Fibroblast of villous mesenchyme (primary cell): ENCODE measurements around the gene RBM19. TPM values are rescaled to one million over a fixed set of nuclear protein-coding genes. Genes with fewer than 3 reads are reported as not detected.

Experiments
- DNase-seq: peaks from one replicate; pipeline ENCODE4 v3.0.0-alpha.2; 2010; ENCODE audit warnings: low read depth
- H3K4me3 ChIP-seq: 2 replicates; pipeline ENCODE4 v1.5.1; 2011; ENCODE audit warnings: low read depth, mild to moderate bottlenecking, low read length
- CTCF ChIP-seq: IDR thresholded peaks from 2 replicates; pipeline ENCODE4 v1.5.1; 2012; ENCODE audit warnings: low read depth, mild to moderate bottlenecking, low read length; ENCODE audit not compliant: insufficient read depth
- total RNA-seq: library from RNA; depleted of rRNA; stranded (reverse); fragments of >200 nt; gene quantifications from 2 replicates; pipeline ENCODE4 v1.2.3, GENCODE V29; 2012

The RBM19 gene
- total RNA-seq, 1 donor, result 26.8 TPM

GRCh38 chr12:113980054-113980453 lies 13.9 kb upstream of the RBM19 start:
- DNase-seq, result no peak
- no peak overlapping the region for H3K4me3 ChIP-seq
- no peak for TF ChIP-seq CTCF

- no peak overlapping the region for H3K4me3 ChIP-seq
- TF ChIP-seq CTCF, result no peak
- no peak for DNase-seq
These were observed 12.0 kb upstream of the RBM19 start for GRCh38 chr12:113978080-113978479.

GRCh38 chr12:113974006-113974405 lies 7.9 kb upstream of the RBM19 start:
- DNase-seq, result no peak
- TF ChIP-seq CTCF, result no peak
- H3K4me3 ChIP-seq, result no peak overlapping the region

- no peak for DNase-seq
- TF ChIP-seq CTCF, result no peak
These were observed 7.2 kb upstream of the RBM19 start for GRCh38 chr12:113973109-113973904.

GRCh38 chr12:113971392-113971791 lies 5.3 kb upstream of the RBM19 start:
- no peak overlapping the region for H3K4me3 ChIP-seq
- DNase-seq, result no peak

More at GRCh38 chr12:113973109-113973904, 7.2 kb upstream of the RBM19 start:
- no peak overlapping the region for H3K4me3 ChIP-seq

GRCh38 chr12:113970211-113970610 lies 4.1 kb upstream of the RBM19 start:
- TF ChIP-seq CTCF, result no peak
- H3K4me3 ChIP-seq, result no peak overlapping the region
- DNase-seq, result no peak

More at GRCh38 chr12:113971392-113971791, 5.3 kb upstream of the RBM19 start:
- TF ChIP-seq CTCF, result no peak

GRCh38 chr12:113967368-113967767 lies 1.2 kb upstream of the RBM19 start:
- no peak for DNase-seq
- no peak for TF ChIP-seq CTCF
- no peak overlapping the region for H3K4me3 ChIP-seq
